Thyroid gland (tissue), 4 donors: ENCODE results near the gene ANKRD63. TPM values are rescaled to one million over a fixed set of nuclear protein-coding genes. Genes with fewer than 3 reads are reported as not detected.
A peak's percentile ranks its signal among the peaks of the same experiment; 100 is the strongest.

Experiments
- DNase-seq, 2 donors: peaks; one replicate each; pipeline ENCODE4 v3.0.0-alpha.2; 2019
- H3K27ac ChIP-seq, 3 donors: fragments of 200-600 bp; sonication (generic); 1 replicate in 2 of 3; 2 replicates in 1 of 3; pipeline ENCODE4 v1.5.1; 2016 to 2019; ENCODE audit warnings: mild to moderate bottlenecking in 1 of 3, moderate library complexity in 1 of 3
- H3K27me3 ChIP-seq: fragments of 200-600 bp; sonication (generic); one replicate; pipeline ENCODE4 v1.5.1; 2019
- H3K36me3 ChIP-seq, 2 donors: fragments of 200-600 bp; sonication (generic); one replicate each; pipeline ENCODE4 v1.5.1; 2016 to 2019
- H3K4me1 ChIP-seq, 2 donors: fragments of 200-600 bp; sonication (generic); one replicate each; pipeline ENCODE4 v1.5.1; 2017 to 2019
- H3K4me3 ChIP-seq, 3 donors: fragments of 200-600 bp; sonication (generic); replicated peaks in 1 of 3; 1 replicate in 2 of 3; 2 replicates in 1 of 3; pipeline ENCODE4 v1.5.1; 2016; ENCODE audit warnings: mild to moderate bottlenecking in 1 of 3
- H3K9me3 ChIP-seq: fragments of 200-600 bp; sonication (generic); one replicate; pipeline ENCODE4 v1.5.1; 2017
- CTCF ChIP-seq, 6 experiments: fragments of 200-600 bp in 3 of 6; fragments of 450-650 bp in 3 of 6; sonication (generic) in 3 of 6; IDR thresholded peaks; one replicate each; pipeline ENCODE4 v1.5.1; 2016 to 2019; ENCODE audit warnings: antibody characterized with exemption in 6 of 6, mild to moderate bottlenecking in 2 of 6, inconsistent platforms in 1 of 6, moderate library complexity in 1 of 6
- POLR2A ChIP-seq, 2 donors: fragments of 450-650 bp; IDR thresholded peaks; one replicate each; pipeline ENCODE4 v1.6.1; 2017; ENCODE audit warnings: antibody characterized with exemption in 2 of 2, mild to moderate bottlenecking in 2 of 2, moderate library complexity in 1 of 2
- WGBS, 2 donors: methylation state at CpG; one replicate each; pipeline ENCODE4 v1.1.5; 2017; 5-methylcytosine and 5-hydroxymethylcytosine counted together
- intact Hi-C: fragments of 100-400 bp; cut with DNase I; formaldehyde crosslinking; loops from one replicate; pipeline ENCODE4 v1.15.1; 2023
- total RNA-seq, 4 donors: library from RNA; depleted of rRNA; stranded (reverse); fragments of >200 nt; gene quantifications; one replicate each; pipeline ENCODE4 v1.2.3, GENCODE V29; 2016

ANKRD63 gene
- total RNA-seq, 4 donors from 2014 or later: 2.1 TPM; not detected in 3

GRCh38 chr15:40322531-40323238 lies 39.8 kb upstream of the ANKRD63 start:
- peaks cover 37 to 40% of the 10 kb centered on the region in 2 donors for H3K4me1 ChIP-seq
- intact Hi-C loops: loop anchor here (5.0 kb wide), 2 partner anchors 35 to 45 kb away; no protein-coding TSS in a partner anchor
- H3K27ac ChIP-seq: peak overlapping the region; percentile 5 to 56 (median 51)
- 50 to 64% methylated on average over 12 to 17 of the region's 26 CpGs for WGBS, 2 donors
- peak overlapping the region in 1 of 3 donors; percentile 13 for H3K4me3 ChIP-seq
- TF ChIP-seq CTCF (IDR thresholded peaks at IDR 0.05) (no peak), POLR2A (IDR thresholded peaks at IDR 0.05) (no peak)
- H3K36me3 ChIP-seq: no peaks in the 10 kb centered on the region
- DNase-seq: no peak
- H3K27me3 ChIP-seq: no peaks in the 10 kb centered on the region
- no peaks in the 10 kb centered on the region for H3K9me3 ChIP-seq

- Histone ChIP-seq H3K4me1 (peaks cover 21 to 23% of the 10 kb centered on the region in 2 donors), H3K4me3 (no peak overlapping the region), H3K27ac (no peak overlapping the region), H3K9me3 (no peaks in the 10 kb centered on the region), H3K27me3 (no peaks in the 10 kb centered on the region), H3K36me3 (no peaks in the 10 kb centered on the region)
- intact Hi-C loops: loop anchor here (5.0 kb wide), 2 partner anchors 34 to 46 kb away; no protein-coding TSS in a partner anchor
- WGBS, 2 donors: 1 to 2% methylated on average over 2 of the region's 2 CpGs
- peak; percentile 65 to 72 for DNase-seq
- no peak for TF ChIP-seq POLR2A (IDR thresholded peaks at IDR 0.05)
- TF ChIP-seq CTCF (IDR thresholded peaks at IDR 0.05): peak; percentile 80 to 94 (median 82)
These were observed 38.1 kb upstream of the ANKRD63 start for GRCh38 chr15:40320931-40321371.

- H3K4me1 ChIP-seq: peaks cover 16 to 17% of the 10 kb centered on the region in 2 donors
- 92 to 100% methylated on average over 1 of the region's 1 CpG for WGBS, 2 donors
- no peak for DNase-seq
- H3K27ac ChIP-seq: no peak overlapping the region
- H3K4me3 ChIP-seq: no peak overlapping the region
- no peaks in the 10 kb centered on the region for H3K9me3 ChIP-seq
- H3K36me3 ChIP-seq: no peaks in the 10 kb centered on the region
- intact Hi-C loops: loop anchor here (5.0 kb wide), 2 partner anchors 33 to 47 kb away; no protein-coding TSS in a partner anchor
- H3K27me3 ChIP-seq: no peaks in the 10 kb centered on the region
- TF ChIP-seq POLR2A (IDR thresholded peaks at IDR 0.05) (no peak), CTCF (IDR thresholded peaks at IDR 0.05) (no peak)
These were observed 37.5 kb upstream of the ANKRD63 start for GRCh38 chr15:40320409-40320808.

- TF ChIP-seq POLR2A (IDR thresholded peaks at IDR 0.05) (no peak), CTCF (IDR thresholded peaks at IDR 0.05) (no peak)
- no peaks in the 10 kb centered on the region for H3K9me3 ChIP-seq
- H3K27me3 ChIP-seq: no peaks in the 10 kb centered on the region
- intact Hi-C loops: no loop called here
- H3K36me3 ChIP-seq: no peaks in the 10 kb centered on the region
- no peak overlapping the region for H3K27ac ChIP-seq
- no peak for DNase-seq
- 61 to 65% methylated on average over 4 of the region's 4 CpGs for WGBS, 2 donors
- H3K4me1 ChIP-seq: peaks cover 8 to 12% of the 10 kb centered on the region in 2 donors
- no peak overlapping the region for H3K4me3 ChIP-seq
These were observed 34.7 kb upstream of the ANKRD63 start for GRCh38 chr15:40317580-40317979.

GRCh38 chr15:40316931-40317330 lies 34.1 kb upstream of the ANKRD63 start:
- no peaks in the 10 kb centered on the region for H3K27me3 ChIP-seq
- WGBS, 2 donors: 91 to 93% methylated on average over 3 of the region's 3 CpGs
- H3K4me1 ChIP-seq: peaks cover 3 to 8% of the 10 kb centered on the region in 2 donors
- no peaks in the 10 kb centered on the region for H3K36me3 ChIP-seq
- TF ChIP-seq CTCF (IDR thresholded peaks at IDR 0.05) (no peak), POLR2A (IDR thresholded peaks at IDR 0.05) (no peak)
- H3K27ac ChIP-seq: no peak overlapping the region
- no peaks in the 10 kb centered on the region for H3K9me3 ChIP-seq
- DNase-seq: no peak
- no peak overlapping the region for H3K4me3 ChIP-seq
- intact Hi-C loops: no loop called here
